Measurements from ENCODE around the gene C13orf46.

GRCh38 chr13:113946409-113947181 lies 27.3 kb downstream of the C13orf46 start:
- TF ChIP-seq YY1 (IDR thresholded peaks at IDR 0.05; ENCODE audit: insufficient read depth, insufficient read length) = no peak
- no peak for TF ChIP-seq ZNF274 (IDR thresholded peaks at IDR 0.05; ENCODE audit: low read depth, low read length)
